Measurements from ENCODE around the gene SCYL1. TPM values are rescaled to one million over a fixed set of nuclear protein-coding genes. Genes with fewer than 3 reads are reported as not detected.

Gene SCYL1
- total and polyA plus RNA-seq, 2 of the 4 experiments (the other 2 are of a cell fraction): 96.4 to 150 TPM

DNA sequence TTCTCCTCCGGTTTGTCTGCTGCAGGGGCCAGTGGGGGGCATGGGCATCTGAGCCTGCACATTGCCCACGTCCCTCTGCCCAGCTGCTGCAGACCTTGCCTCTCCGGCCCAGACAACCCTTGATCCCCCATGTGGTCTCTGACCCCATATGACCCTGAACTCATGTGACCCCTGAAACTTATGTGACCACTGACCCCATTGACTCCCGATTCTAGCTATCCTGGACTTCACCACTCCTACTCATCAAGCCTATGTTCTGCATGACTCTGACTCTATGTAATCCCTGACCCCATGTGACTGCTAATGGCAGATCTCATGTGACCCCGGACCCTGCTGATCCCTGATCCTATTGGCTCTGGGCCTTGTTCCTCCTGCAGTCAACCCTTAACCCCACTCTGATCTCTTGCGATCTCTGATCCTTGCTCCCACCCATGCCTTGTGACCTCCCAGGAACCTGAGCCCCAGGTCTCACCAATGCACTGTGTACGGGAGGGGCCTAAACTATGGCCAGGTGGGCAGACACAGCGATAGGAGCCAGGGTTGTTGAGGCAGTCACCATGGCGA is 27.6 kb downstream of the SCYL1 start:
- Histone ChIP-seq H2BK15ac (ENCODE audit: low read depth, low read length) (no peak overlapping the region), H3K4me1 (ENCODE audit: control insufficient read depth, insufficient read depth, low read length) (peaks cover 20% of the 10 kb centered on the region), H3K56ac (ENCODE audit: extremely low read depth, insufficient read depth, low read length) (no peak overlapping the region), H3K4ac (ENCODE audit: low read depth, low read length) (no peak overlapping the region), H3K4me3 (ENCODE audit: insufficient read depth, low read depth, low read length) (no peak overlapping the region), H3K14ac (replicated peaks; ENCODE audit: low read depth, low read length) (no peak overlapping the region), H4K91ac (ENCODE audit: insufficient read depth, low read depth, low read length) (no peak overlapping the region), H2BK120ac (ENCODE audit: low read depth, low read length) (no peak overlapping the region), H2AFZ (replicated peaks; ENCODE audit: low read length, poor library complexity) (no peak overlapping the region), H2AK5ac (ENCODE audit: low read depth, low read length) (no peak overlapping the region), H3K4me2 (ENCODE audit: low read depth, low read length) (no peak overlapping the region), H3K27ac (ENCODE audit: insufficient read depth, low read length) (no peak overlapping the region), H2BK20ac (ENCODE audit: low read depth, low read length) (no peak overlapping the region), H3K9me3 (ENCODE audit: control insufficient read depth, insufficient read depth, low read length) (no peaks in the 10 kb centered on the region), H3K36me3 (ENCODE audit: control insufficient read depth, insufficient read depth, low read length) (peaks cover 32% of the 10 kb centered on the region), H4K20me1 (ENCODE audit: insufficient read depth, low read length) (peaks cover 19% of the 10 kb centered on the region), H3K18ac (ENCODE audit: low read depth, low read length) (no peak overlapping the region), H3K23ac (ENCODE audit: low read depth, low read length) (no peak overlapping the region), H3K27me3 (ENCODE audit: control insufficient read depth, insufficient read depth, low read length) (no peaks in the 10 kb centered on the region), H2BK5ac (ENCODE audit: low read depth, low read length, poor library complexity, severe bottlenecking) (no peak overlapping the region), H3K9me1 (ENCODE audit: insufficient read depth, low read length) (peaks cover 11% of the 10 kb centered on the region), H4K8ac (ENCODE audit: low read depth in 2 of 2, low read length in 2 of 2) (no peak overlapping the region), H3K9ac (ENCODE audit: low read depth, low read length) (no peak overlapping the region), H4K5ac (ENCODE audit: low read depth, low read length) (no peak overlapping the region), H2AK9ac (replicated peaks; ENCODE audit: low read depth, low read length, poor library complexity) (no peak overlapping the region), H3K79me1 (ENCODE audit: low read depth in 1 of 2, low read length in 2 of 2) (peaks cover 16 to 42% of the 10 kb centered on the region in 2 experiments)
- no peak for DNase-seq
- WGBS, 2 experiments (ENCODE audit: extremely low coverage in 2 of 2, insufficient read length in 1 of 2): 92% methylated on average over 5 of the region's 9 CpGs; no CpG with 5 or more reads in 1 of the 2 experiments
- dilution Hi-C loops (cut with HindIII; ENCODE audit: low sequenced_read_pairs, unreplicated experiment) (no loop called here), in situ Hi-C loops (cut with MboI; ENCODE audit: low sequenced_read_pairs) (no loop called here), intact Hi-C loops (cut with micrococcal nuclease) (no loop called here)
- BruUV-seq (replicated peaks): no TSS peak
- CTCF ChIA-PET: no interaction called here
- TF ChIP-seq, protein P1, sequence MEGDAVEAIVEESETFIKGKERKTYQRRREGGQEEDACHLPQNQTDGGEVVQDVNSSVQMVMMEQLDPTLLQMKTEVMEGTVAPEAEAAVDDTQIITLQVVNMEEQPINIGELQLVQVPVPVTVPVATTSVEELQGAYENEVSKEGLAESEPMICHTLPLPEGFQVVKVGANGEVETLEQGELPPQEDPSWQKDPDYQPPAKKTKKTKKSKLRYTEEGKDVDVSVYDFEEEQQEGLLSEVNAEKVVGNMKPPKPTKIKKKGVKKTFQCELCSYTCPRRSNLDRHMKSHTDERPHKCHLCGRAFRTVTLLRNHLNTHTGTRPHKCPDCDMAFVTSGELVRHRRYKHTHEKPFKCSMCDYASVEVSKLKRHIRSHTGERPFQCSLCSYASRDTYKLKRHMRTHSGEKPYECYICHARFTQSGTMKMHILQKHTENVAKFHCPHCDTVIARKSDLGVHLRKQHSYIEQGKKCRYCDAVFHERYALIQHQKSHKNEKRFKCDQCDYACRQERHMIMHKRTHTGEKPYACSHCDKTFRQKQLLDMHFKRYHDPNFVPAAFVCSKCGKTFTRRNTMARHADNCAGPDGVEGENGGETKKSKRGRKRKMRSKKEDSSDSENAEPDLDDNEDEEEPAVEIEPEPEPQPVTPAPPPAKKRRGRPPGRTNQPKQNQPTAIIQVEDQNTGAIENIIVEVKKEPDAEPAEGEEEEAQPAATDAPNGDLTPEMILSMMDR (conservative IDR thresholded peaks at IDR 0.05; ENCODE audit: low read depth, low read length): no peak
- no peak for TF ChIP-seq RFX5 (IDR thresholded peaks at IDR 0.05; ENCODE audit: low read depth, low read length)
- no peak for ATAC-seq (ENCODE audit: low read depth)
- POLR2A ChIA-PET (ENCODE audit: unreplicated experiment): no interaction called here

All from IMR-90 (cell line).